ENCODE results near the gene RFX5. TPM values are rescaled to one million over a fixed set of nuclear protein-coding genes. Genes with fewer than 3 reads are reported as not detected.

RFX5 gene
- total RNA-seq, 1 experiment from 2014 or later, result 72.7 TPM

- Histone ChIP-seq H3K18ac (ENCODE audit: insufficient read length, low read depth, low read length) (no peak overlapping the region), H3K4me2 (ENCODE audit: insufficient read depth, insufficient read length, low read length) (no peak overlapping the region), H2BK15ac (ENCODE audit: low read depth, low read length) (no peak overlapping the region), H4K8ac (replicated peaks; ENCODE audit: insufficient read length, low read depth, low read length) (no peak overlapping the region), H3K23me2 (ENCODE audit: insufficient read length, low read depth, low read length, poor library complexity, severe bottlenecking) (no peaks in the 10 kb centered on the region), H3K9ac (ENCODE audit: extremely low read depth, insufficient read length, low read length) (no peak overlapping the region), H4K91ac (ENCODE audit: insufficient read length, low read depth, low read length) (no peak overlapping the region), H3K4me1 (ENCODE audit: insufficient read depth, low read length) (peaks cover 4% of the 10 kb centered on the region; the same call in 1 of the 2 replicates), H2BK120ac (ENCODE audit: low read depth, low read length, poor library complexity, severe bottlenecking) (no peak overlapping the region), H3K23ac (ENCODE audit: insufficient read length, low read depth, low read length) (no peak overlapping the region), H3K79me1 (ENCODE audit: insufficient read depth, low read depth, low read length, poor library complexity, severe bottlenecking) (no peaks in the 10 kb centered on the region), H2BK12ac (ENCODE audit: insufficient read length, low read depth, low read length) (no peak overlapping the region), H2BK5ac (ENCODE audit: insufficient read length, low read length) (no peak overlapping the region), H3K27ac (ENCODE audit: insufficient read length, low read depth, low read length) (no peak overlapping the region), H2BK20ac (ENCODE audit: low read depth, low read length, poor library complexity, severe bottlenecking) (no peak overlapping the region), H4K5ac (ENCODE audit: insufficient read length, low read depth, low read length) (no peak overlapping the region), H3K14ac (ENCODE audit: insufficient read depth, low read length) (no peak overlapping the region), H3T11ph (ENCODE audit: low read length) (no peak overlapping the region), H3K4ac (ENCODE audit: low read depth, low read length) (no peak overlapping the region), H3K9me3 (ENCODE audit: control insufficient read depth, low read depth, low read length) (no peaks in the 10 kb centered on the region), H2AFZ (ENCODE audit: low read length) (no peak overlapping the region), H3K79me2 (ENCODE audit: insufficient read depth, low read length) (no peaks in the 10 kb centered on the region), H3K27me3 (ENCODE audit: insufficient read depth, low read length) (no peaks in the 10 kb centered on the region), H3K56ac (ENCODE audit: insufficient read length, low read depth, low read length) (no peak overlapping the region), H2AK5ac (ENCODE audit: insufficient read length, low read length) (no peak overlapping the region), H4K20me1 (ENCODE audit: control insufficient read depth, insufficient read depth, insufficient read length) (peaks cover under 1% of the 10 kb centered on the region)
- Mint-ChIP-seq H3K36me3 (ENCODE audit: insufficient read depth in 1 of 3, low read depth in 3 of 3) (peaks cover 38 to 76% (median 68%) of the 10 kb centered on the region in 3 experiments), H3K27ac (peak overlapping the region in 2 of 3 experiments; percentile 80 to 94; a peak in 4 of 7 replicates), H3K4me3 (no peak overlapping the region; a peak in 1 of 5 replicates), H3K4me1 (peaks cover 36 to 56% of the 10 kb centered on the region in 2 experiments), H3K9me3 (no peaks in the 10 kb centered on the region; a peak in 1 of 5 replicates), H3K27me3 (ENCODE audit: low read depth) (peaks cover 2% of the 10 kb centered on the region; the same call in 1 of the 2 replicates)
- peak; percentile 28; the same call in 1 of the 3 replicates for TF ChIP-seq CTCF (conservative IDR thresholded peaks at IDR 0.05)
- WGBS (ENCODE audit: extremely low coverage, insufficient read length, low lambda C conversion rate), result no CpG with 5 or more reads among the region's 13 CpGs
- DNase-seq, result no peak
Observed at GRCh38 chr1:151292207-151293030, 54.6 kb downstream of the RFX5 start.

Data from H9 (cell line).